DOHH2 (cell line): ENCODE results near the gene BANK1.

Experiments used
- EZH2phosphoT487 ChIP-seq: fragments of 200-600 bp; sonication (generic); IDR thresholded peaks from 2 replicates; pipeline ENCODE4 v1.6.1; 2017; ENCODE audit warnings: borderline replicate concordance, mild to moderate bottlenecking, antibody characterized with exemption, low read length, moderate library complexity, mixed read lengths
- TF ChIP-seq, protein P1 (sequence below): fragments of 200-600 bp; sonication (generic); IDR thresholded peaks from one replicate; pipeline ENCODE4 v1.5.1; 2014; ENCODE audit warnings: antibody characterized with exemption, mild to moderate bottlenecking, low read depth, low read length; ENCODE audit not compliant: poor library complexity, severe bottlenecking

- TF ChIP-seq, protein P1, sequence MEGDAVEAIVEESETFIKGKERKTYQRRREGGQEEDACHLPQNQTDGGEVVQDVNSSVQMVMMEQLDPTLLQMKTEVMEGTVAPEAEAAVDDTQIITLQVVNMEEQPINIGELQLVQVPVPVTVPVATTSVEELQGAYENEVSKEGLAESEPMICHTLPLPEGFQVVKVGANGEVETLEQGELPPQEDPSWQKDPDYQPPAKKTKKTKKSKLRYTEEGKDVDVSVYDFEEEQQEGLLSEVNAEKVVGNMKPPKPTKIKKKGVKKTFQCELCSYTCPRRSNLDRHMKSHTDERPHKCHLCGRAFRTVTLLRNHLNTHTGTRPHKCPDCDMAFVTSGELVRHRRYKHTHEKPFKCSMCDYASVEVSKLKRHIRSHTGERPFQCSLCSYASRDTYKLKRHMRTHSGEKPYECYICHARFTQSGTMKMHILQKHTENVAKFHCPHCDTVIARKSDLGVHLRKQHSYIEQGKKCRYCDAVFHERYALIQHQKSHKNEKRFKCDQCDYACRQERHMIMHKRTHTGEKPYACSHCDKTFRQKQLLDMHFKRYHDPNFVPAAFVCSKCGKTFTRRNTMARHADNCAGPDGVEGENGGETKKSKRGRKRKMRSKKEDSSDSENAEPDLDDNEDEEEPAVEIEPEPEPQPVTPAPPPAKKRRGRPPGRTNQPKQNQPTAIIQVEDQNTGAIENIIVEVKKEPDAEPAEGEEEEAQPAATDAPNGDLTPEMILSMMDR: no peak
- no peak for TF ChIP-seq EZH2phosphoT487
Observed at GRCh38 chr4:101835121-101835904, 44.8 kb downstream of the BANK1 start.
